ENCODE measurements around the gene HDAC8. TPM values are rescaled to one million over a fixed set of nuclear protein-coding genes. Genes with fewer than 3 reads are reported as not detected.

HDAC8 gene
- total RNA-seq: 14.6 and 20.0 TPM in 2 replicates

DNA sequence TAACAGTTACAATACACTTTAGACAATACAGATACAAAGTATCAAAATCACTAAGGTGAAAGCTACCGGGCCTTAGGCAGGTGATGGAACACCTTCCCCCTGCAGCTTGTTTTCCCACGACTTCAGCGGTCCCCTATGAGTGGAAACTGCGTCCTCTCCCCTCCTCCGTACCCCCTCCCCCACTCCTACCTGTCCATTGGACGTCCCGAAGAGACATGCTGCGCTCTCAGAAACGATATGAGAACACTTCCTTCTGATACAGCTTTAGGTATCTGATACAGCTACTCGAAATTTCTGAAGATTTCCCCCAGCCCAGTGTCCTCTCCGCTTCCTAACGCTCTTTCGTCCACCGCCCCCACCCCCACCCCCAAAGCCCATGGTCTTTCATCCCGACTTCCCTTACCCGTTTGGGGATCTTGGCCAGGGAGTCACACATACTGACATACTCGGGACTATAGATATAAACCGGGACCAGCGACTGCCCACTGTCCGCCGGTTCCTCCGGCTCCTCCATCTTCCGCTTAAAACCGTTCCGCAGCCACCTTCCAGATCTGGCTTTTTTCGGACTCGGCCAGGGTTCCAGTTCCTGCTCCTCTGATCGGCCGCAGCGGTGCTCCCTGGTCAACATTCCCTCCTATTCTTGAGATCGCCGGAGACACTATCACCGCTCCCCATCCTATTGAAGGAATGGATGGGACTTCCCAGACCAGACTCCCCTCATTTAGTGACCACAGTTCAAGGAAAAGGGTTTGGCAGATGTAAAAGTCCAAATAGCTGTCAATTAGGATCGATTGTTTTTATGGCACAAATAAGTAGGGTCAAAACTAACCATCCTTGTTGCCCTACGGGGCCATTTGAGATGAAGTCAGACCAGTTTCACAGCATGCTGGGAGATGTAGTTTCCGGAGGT, at the start of gene HDAC8:
HDAC8 (minus strand) TSS at position 596 of the 910 bp plus-strand sequence; CDS start at position 514, 82 bp downstream.

DNA sequence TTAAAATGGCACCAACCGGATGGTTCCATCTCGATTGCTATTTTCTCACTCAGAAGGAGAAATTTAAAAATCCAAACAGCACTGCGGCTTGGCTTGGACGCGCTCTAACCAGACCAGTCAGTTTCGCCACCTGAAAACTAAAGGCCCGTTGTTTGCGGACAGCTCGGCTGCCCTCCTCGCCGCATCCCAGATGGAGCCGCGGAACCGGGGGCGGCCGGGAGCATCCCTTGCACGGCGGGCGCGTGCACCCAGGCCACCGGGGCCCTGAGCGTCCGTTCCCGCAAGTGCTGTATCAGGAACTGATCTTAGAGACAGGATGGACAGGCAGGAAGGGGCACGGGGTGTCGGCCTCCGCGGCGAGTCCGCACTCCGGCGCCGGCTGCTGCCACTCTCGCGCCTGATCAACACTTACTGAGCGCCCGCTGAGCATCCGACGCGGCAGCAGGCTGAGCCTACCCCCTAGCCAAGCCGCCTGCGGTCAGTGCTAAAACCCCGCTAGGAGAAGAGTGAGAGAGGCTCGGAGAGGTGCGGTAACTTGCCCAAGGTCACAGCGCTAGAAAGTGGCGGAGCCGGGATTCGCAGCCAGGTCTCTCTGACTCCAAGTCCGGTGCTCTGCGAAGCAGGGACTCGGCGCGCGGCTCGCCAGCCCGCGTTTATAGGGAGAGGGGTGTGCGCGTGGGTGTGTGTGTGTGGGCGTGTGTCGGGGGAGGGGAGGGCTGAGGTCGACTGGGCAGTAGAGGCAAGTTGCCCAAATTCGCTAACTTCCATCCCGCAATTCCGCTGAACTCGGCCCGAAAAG, 267.2 kb downstream of the HDAC8 start, which contains the start of gene CITED1:
CITED1 (minus strand) TSS at position 629 of the 799 bp plus-strand sequence. CDS start 3,045 bp downstream, outside the sequence.

Other genes starting within 250 kb of the HDAC8 start
- 7.3 and 7.4 TPM in 2 replicates for gene PHKA1, start 141.5 kb upstream of the HDAC8 start, total RNA-seq
- gene DMRTC1B, start 204.0 kb upstream of the HDAC8 start, total RNA-seq: not detected in 2 replicates
- gene FAM236B, start 209.8 kb upstream of the HDAC8 start, total RNA-seq: not detected in 2 replicates
- gene FAM236D, start 235.4 kb upstream of the HDAC8 start, total RNA-seq: not detected in 2 replicates

Measured in bronchus fibroblast of lung (primary cell).